HEK293 (cell line): ENCODE measurements around the gene IPO13.
A peak's percentile ranks its signal among the peaks of the same experiment; 100 is the strongest.

ENCODE experiments used
- CTCF ChIA-PET: fragments of 350-600 bp; formaldehyde crosslinking; extraction: SDS; loops from one replicate; lab custom pipeline; 2021; ENCODE audit warnings: antibody characterized with exemption; lab: Yijun Ruan, JAX
- POLR2A ChIA-PET: fragments of 300-600 bp; formaldehyde crosslinking; extraction: SDS; loops from one replicate; lab custom pipeline; 2020; ENCODE audit warnings: antibody characterized with exemption, inconsistent platforms; lab: Yijun Ruan, JAX
- H3K27ac ChIP-seq: fragments of 200-500 bp; sonication (Bioruptor generic); 2 replicates; pipeline ENCODE4 v1.5.1; 2014; ENCODE audit warnings: low read depth, low read length, control low read depth, inconsistent platforms; ENCODE audit errors: extremely low read depth
- H3K36me3 ChIP-seq, 2 experiments: fragments of 200-500 bp in 1 of 2; sonication (Bioruptor generic) in 1 of 2; 1 replicate in 1 of 2; 2 replicates in 1 of 2; pipeline ENCODE4 v1.5.1; 2014 to 2017; ENCODE audit warnings: inconsistent platforms in 2 of 2, low read length in 2 of 2; ENCODE audit not compliant: control insufficient read depth in 2 of 2, insufficient read depth in 1 of 2
- H3K4me1 ChIP-seq: fragments of 200-500 bp; sonication (Bioruptor generic); 2 replicates; pipeline ENCODE4 v1.5.1; 2014; ENCODE audit warnings: mild to moderate bottlenecking, low read length, inconsistent platforms; ENCODE audit not compliant: control insufficient read depth, insufficient read depth
- H3K4me3 ChIP-seq: 2 replicates; pipeline ENCODE4 v1.5.1; 2011; ENCODE audit warnings: low read depth, mild to moderate bottlenecking, control low read depth, low read length, moderate library complexity
- H3K9me3 ChIP-seq: fragments of 200-500 bp; sonication (Bioruptor generic); 2 replicates; pipeline ENCODE4 v1.5.1; 2014; ENCODE audit warnings: low read depth, low read length, inconsistent platforms; ENCODE audit not compliant: control insufficient read depth, insufficient read depth
- EGR2 ChIP-seq: fragments of 450-650 bp; formaldehyde crosslinking; IDR thresholded peaks from 2 replicates; pipeline ENCODE4 v1.5.1; 2016; ENCODE audit warnings: low read depth, missing biosample characterization, missing genetic modification characterization
- GLIS1 ChIP-seq: fragments of 450-650 bp; formaldehyde crosslinking; IDR thresholded peaks from 2 replicates; pipeline ENCODE4 v1.5.1; 2016; ENCODE audit warnings: missing biosample characterization, missing genetic modification characterization
- HIC1 ChIP-seq: fragments of 450-650 bp; formaldehyde crosslinking; IDR thresholded peaks from 2 replicates; pipeline ENCODE4 v1.5.1; 2016; ENCODE audit warnings: missing biosample characterization, missing genetic modification characterization
- MYNN ChIP-seq: fragments of 450-650 bp; formaldehyde crosslinking; IDR thresholded peaks from 2 replicates; pipeline ENCODE4 v1.5.1; 2016; ENCODE audit warnings: missing biosample characterization, missing genetic modification characterization, borderline replicate concordance
- OVOL3 ChIP-seq: fragments of 450-650 bp; formaldehyde crosslinking; IDR thresholded peaks from 2 replicates; pipeline ENCODE4 v1.5.1; 2016; ENCODE audit warnings: missing biosample characterization, missing genetic modification characterization
- YY2 ChIP-seq: fragments of 450-650 bp; formaldehyde crosslinking; IDR thresholded peaks from 2 replicates; pipeline ENCODE4 v1.5.1; 2016; ENCODE audit warnings: missing biosample characterization, missing genetic modification characterization
- ZBTB26 ChIP-seq: fragments of 450-650 bp; formaldehyde crosslinking; optimal IDR thresholded peaks from 2 replicates; pipeline ENCODE3; 2016; ENCODE audit warnings: missing biosample characterization, mild to moderate bottlenecking, missing genetic modification characterization
- ZNF133 ChIP-seq: fragments of 450-650 bp; formaldehyde crosslinking; IDR thresholded peaks from 2 replicates; pipeline ENCODE4 v1.5.1; 2016; ENCODE audit warnings: missing biosample characterization, missing genetic modification characterization
- ZNF174 ChIP-seq: fragments of 450-650 bp; formaldehyde crosslinking; IDR thresholded peaks from 2 replicates; pipeline ENCODE4 v1.5.0; 2017; ENCODE audit warnings: missing biosample characterization, mild to moderate bottlenecking, missing genetic modification characterization
- ZNF18 ChIP-seq: fragments of 450-650 bp; formaldehyde crosslinking; IDR thresholded peaks from 2 replicates; pipeline ENCODE4 v1.5.1; 2016; ENCODE audit warnings: missing biosample characterization, missing genetic modification characterization
- ZNF311 ChIP-seq: fragments of 450-650 bp; formaldehyde crosslinking; IDR thresholded peaks from 2 replicates; pipeline ENCODE4 v1.5.1; 2017; ENCODE audit warnings: missing biosample characterization, missing genetic modification characterization, borderline replicate concordance
- ZNF354C ChIP-seq: fragments of 450-650 bp; formaldehyde crosslinking; IDR thresholded peaks from 2 replicates; pipeline ENCODE4 v1.5.1; 2016; ENCODE audit warnings: missing biosample characterization, missing genetic modification characterization, low read depth, borderline replicate concordance
- ZNF544 ChIP-seq: fragments of 450-650 bp; formaldehyde crosslinking; IDR thresholded peaks from 2 replicates; pipeline ENCODE4 v1.5.0; 2017; ENCODE audit warnings: missing biosample characterization, missing genetic modification characterization
- ZNF555 ChIP-seq: fragments of 450-650 bp; formaldehyde crosslinking; conservative IDR thresholded peaks from 2 replicates; pipeline ENCODE4 v1.5.1; 2017; ENCODE audit warnings: missing biosample characterization, mild to moderate bottlenecking, missing genetic modification characterization, inconsistent platforms
- ZNF654 ChIP-seq: fragments of 450-650 bp; formaldehyde crosslinking; IDR thresholded peaks from 2 replicates; pipeline ENCODE4 v1.5.1; 2016; ENCODE audit warnings: low read depth, missing biosample characterization, missing genetic modification characterization
- ZNF658 ChIP-seq: fragments of 450-650 bp; formaldehyde crosslinking; IDR thresholded peaks from 2 replicates; pipeline ENCODE4; 2016; ENCODE audit warnings: missing biosample characterization, missing genetic modification characterization
- ZNF76 ChIP-seq: fragments of 450-650 bp; formaldehyde crosslinking; IDR thresholded peaks from 2 replicates; pipeline ENCODE4; 2016; ENCODE audit warnings: low read depth, missing biosample characterization, missing genetic modification characterization, borderline replicate concordance
- ZSCAN23 ChIP-seq: fragments of 450-650 bp; formaldehyde crosslinking; IDR thresholded peaks from 2 replicates; pipeline ENCODE4 v1.5.1; 2016; ENCODE audit warnings: missing biosample characterization, missing genetic modification characterization

The IPO13 gene

DNA sequence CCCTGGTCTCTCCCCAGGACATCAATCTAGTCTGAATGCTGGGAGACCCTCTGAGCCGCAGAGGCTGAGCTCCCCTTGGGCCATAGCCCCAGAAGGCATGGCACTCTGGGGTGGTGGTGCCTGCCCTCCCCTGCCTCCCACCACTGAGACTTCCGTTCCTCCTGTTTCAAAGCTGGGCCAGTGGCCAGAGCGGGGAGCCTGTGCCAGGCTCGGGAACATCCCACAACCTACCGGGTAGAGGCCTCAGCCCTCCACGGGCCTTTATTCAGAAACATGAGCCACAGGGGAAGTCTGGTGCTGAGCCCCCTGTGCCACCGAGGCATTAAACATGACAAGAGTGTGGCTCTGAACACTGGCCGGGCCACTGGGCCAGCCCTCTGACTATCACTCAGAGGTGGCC lies 52.7 kb downstream of the IPO13 start:
- H3K4me1 ChIP-seq, result no peaks in the 10 kb centered on the region
- H3K4me3 ChIP-seq, result no peak overlapping the region
- no peak overlapping the region for H3K27ac ChIP-seq
- ChIA-PET CTCF (interaction anchor here (0.6 to 1.5 kb wide), 3 partner anchors 49 to 756 kb away, joined by 3 to 8 read pairs (median 5); no protein-coding TSS in a partner anchor), POLR2A (no interaction called here)
- no peak for TF ChIP-seq YY2 (tag by site-specific recombination)
- no peak for TF ChIP-seq ZNF654 (tag by site-specific recombination)
- no peak for TF ChIP-seq HIC1
- TF ChIP-seq ZNF354C, result no peak
- no peak for TF ChIP-seq ZNF174 (tag by site-specific recombination)
- TF ChIP-seq OVOL3 (tag by site-specific recombination), result no peak
- TF ChIP-seq ZNF658 (tag by site-specific recombination), result no peak
- TF ChIP-seq ZBTB26 (tag by site-specific recombination), result no peak
- TF ChIP-seq ZNF18 (tag by site-specific recombination), result no peak
- TF ChIP-seq MYNN (tag by site-specific recombination), result no peak
- TF ChIP-seq EGR2, result no peak
- TF ChIP-seq ZNF544 (tag by site-specific recombination), result no peak
- no peak for TF ChIP-seq ZNF311 (tag by site-specific recombination)
- no peak for TF ChIP-seq ZSCAN23
- TF ChIP-seq ZNF133 (tag by site-specific recombination), result no peak
- H3K9me3 ChIP-seq, result no peaks in the 10 kb centered on the region
- no peaks in the 10 kb centered on the region for H3K36me3 ChIP-seq

DNA sequence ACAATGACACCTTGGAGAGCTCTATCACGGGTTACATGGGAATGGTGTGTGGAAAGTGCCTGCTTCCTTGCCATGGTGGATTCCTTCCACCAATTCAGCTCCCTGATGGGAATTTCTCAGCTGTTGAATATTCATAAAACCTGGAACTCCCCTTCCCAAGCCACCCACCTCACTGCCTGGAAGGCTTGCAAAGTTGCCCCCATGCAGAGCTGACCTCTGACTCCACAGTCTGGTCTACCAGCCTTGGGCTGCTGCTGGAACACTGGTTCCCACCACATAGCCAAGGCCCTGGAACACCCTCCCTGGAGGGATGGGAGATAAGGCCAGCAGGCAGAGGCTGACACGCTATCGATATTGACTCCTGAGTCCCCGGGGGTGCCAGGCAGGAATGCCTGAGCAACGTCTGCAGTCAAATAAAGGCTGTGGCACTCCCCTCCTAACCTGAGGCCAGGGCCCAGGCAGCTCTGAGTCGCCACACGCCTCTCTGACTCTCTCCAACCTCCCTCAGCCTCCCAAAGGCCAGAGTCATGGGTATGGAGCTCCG lies 53.4 kb downstream of the IPO13 start:
- 0 out of 2 replicates have a peak, but pooled peaks have one; percentile 6 for TF ChIP-seq GLIS1 (tag by site-specific recombination)
- TF ChIP-seq ZNF76 (tag by site-specific recombination), result no peak
- TF ChIP-seq ZNF555 (tag by site-specific recombination), result no peak
- no peak for TF ChIP-seq ZNF174 (tag by site-specific recombination)
- TF ChIP-seq, all 188 proteins: peak for 1
- Histone ChIP-seq H3K4me1 (no peaks in the 10 kb centered on the region), H3K36me3 (no peaks in the 10 kb centered on the region), H3K9me3 (no peaks in the 10 kb centered on the region), H3K27ac (no peak overlapping the region), H3K4me3 (no peak overlapping the region)
- POLR2A ChIA-PET, result no interaction called here
- CTCF ChIA-PET, result interaction anchor here (0.6 to 2.1 kb wide), 6 partner anchors 16 to 485 kb away, joined by 3 to 10 read pairs (median 4); no protein-coding TSS in a partner anchor
